Trophoblast cell (in vitro differentiated cells and primary cell): Measurements from ENCODE around the gene NDUFB11.

Experiments used
- DNase-seq, 2 donors: peaks; one replicate each; pipeline ENCODE4 v3.0.0-alpha.2; 2016
- H2AFZ ChIP-seq: 2 replicates; pipeline ENCODE4 v1.6.1; 2013; ENCODE audit warnings: low read length, moderate library complexity, mild to moderate bottlenecking; ENCODE audit not compliant: insufficient read depth, poor library complexity
- H2AK5ac ChIP-seq: 2 replicates; pipeline ENCODE4 v1.6.1; 2013; ENCODE audit warnings: mild to moderate bottlenecking, low read length
- H2BK120ac ChIP-seq: 2 replicates; pipeline ENCODE4 v1.6.1; 2013; ENCODE audit warnings: low read length, mild to moderate bottlenecking, moderate library complexity; ENCODE audit not compliant: insufficient read depth, poor library complexity
- H2BK12ac ChIP-seq: 2 replicates; pipeline ENCODE4 v1.6.1; 2013; ENCODE audit warnings: mild to moderate bottlenecking, low read length, moderate library complexity
- H2BK5ac ChIP-seq: 2 replicates; pipeline ENCODE4 v1.6.1; 2013; ENCODE audit warnings: low read length, low read depth, moderate library complexity, mild to moderate bottlenecking; ENCODE audit not compliant: poor library complexity
- H3K14ac ChIP-seq: 2 replicates; pipeline ENCODE4 v1.6.1; 2013; ENCODE audit warnings: mild to moderate bottlenecking, low read length
- H3K18ac ChIP-seq: 2 replicates; pipeline ENCODE4 v1.6.1; 2013; ENCODE audit warnings: mild to moderate bottlenecking, low read length
- H3K23ac ChIP-seq: 2 replicates; pipeline ENCODE4 v1.6.1; 2013; ENCODE audit warnings: low read length
- H3K27ac ChIP-seq: 2 replicates; pipeline ENCODE4 v1.5.1; 2013; ENCODE audit warnings: low read depth, mild to moderate bottlenecking, inconsistent platforms, low read length, moderate library complexity
- H3K27me3 ChIP-seq: 2 replicates; pipeline ENCODE4 v1.6.1; 2013; ENCODE audit warnings: inconsistent platforms, mild to moderate bottlenecking, low read length, moderate library complexity; ENCODE audit not compliant: insufficient read depth
- H3K36me3 ChIP-seq, 2 experiments: 1 replicate in 1 of 2; 2 replicates in 1 of 2; pipeline ENCODE4 v1.6.1; 2013; ENCODE audit warnings: low read length in 2 of 2, mild to moderate bottlenecking in 2 of 2, moderate library complexity in 1 of 2; ENCODE audit not compliant: insufficient read depth in 2 of 2, control insufficient read depth in 1 of 2
- H3K4ac ChIP-seq: 2 replicates; pipeline ENCODE4 v1.6.1; 2013; ENCODE audit warnings: low read depth, mild to moderate bottlenecking, low read length, moderate library complexity
- H3K4me1 ChIP-seq, 2 experiments: 1 replicate in 1 of 2; 2 replicates in 1 of 2; pipeline ENCODE4 v1.6.1; 2013; ENCODE audit warnings: low read length in 2 of 2, mild to moderate bottlenecking in 2 of 2, moderate library complexity in 1 of 2; ENCODE audit not compliant: insufficient read depth in 2 of 2, control insufficient read depth in 1 of 2
- H3K4me2 ChIP-seq: 2 replicates; pipeline ENCODE4 v1.6.1; 2013; ENCODE audit warnings: inconsistent platforms, mild to moderate bottlenecking, low read length, moderate library complexity
- H3K4me3 ChIP-seq: 2 replicates; pipeline ENCODE4 v1.5.1; 2013; ENCODE audit warnings: mild to moderate bottlenecking, low read depth, low read length, inconsistent platforms
- H3K79me1 ChIP-seq: one replicate; pipeline ENCODE4 v1.6.1; 2013; ENCODE audit warnings: low read length
- H3K79me2 ChIP-seq: 2 replicates; pipeline ENCODE4 v1.6.1; 2013; ENCODE audit warnings: low read length, mild to moderate bottlenecking; ENCODE audit not compliant: control insufficient read depth, insufficient read depth, poor library complexity
- H3K9ac ChIP-seq: 2 replicates; pipeline ENCODE4 v1.6.1; 2013; ENCODE audit warnings: mild to moderate bottlenecking, low read length
- H3K9me3 ChIP-seq: 2 replicates; pipeline ENCODE4 v1.6.1; 2013; ENCODE audit warnings: low read depth, mild to moderate bottlenecking, control low read depth, inconsistent platforms, low read length; ENCODE audit not compliant: insufficient read depth
- H4K12ac ChIP-seq: 2 replicates; pipeline ENCODE4 v1.6.1; 2013; ENCODE audit warnings: low read depth, mild to moderate bottlenecking, low read length, moderate library complexity
- H4K8ac ChIP-seq: 2 replicates; pipeline ENCODE4 v1.6.1; 2013; ENCODE audit warnings: low read depth, mild to moderate bottlenecking, low read length, moderate library complexity
- H4K91ac ChIP-seq: one replicate; pipeline ENCODE4 v1.6.1; 2013; ENCODE audit warnings: low read depth, mild to moderate bottlenecking, low read length, moderate library complexity
- WGBS: extraction: QIAGEN DNeasy Blood & Tissue Kit; methylation state at CpG from one replicate; pipeline ENCODE4 v1.1.7; 2013; ENCODE audit warnings: missing lambda C conversion rate; ENCODE audit not compliant: insufficient read length, insufficient coverage; ENCODE audit errors: extremely low coverage; 5-methylcytosine and 5-hydroxymethylcytosine counted together

The NDUFB11 gene

GRCh38 chrX:47190445-47191269, 46.2 kb upstream of the NDUFB11 start:
- Histone ChIP-seq H3K23ac (no peak overlapping the region), H3K9me3 (no peaks in the 10 kb centered on the region), H3K9ac (no peak overlapping the region), H2BK12ac (no peak overlapping the region), H3K27ac (no peak overlapping the region), H3K27me3 (no peaks in the 10 kb centered on the region), H3K4me1 (peaks cover 5 to 12% of the 10 kb centered on the region in 2 experiments), H3K79me1 (peaks cover 7% of the 10 kb centered on the region), H3K18ac (no peak overlapping the region), H4K8ac (peak overlapping the region; percentile 56), H4K12ac (no peak overlapping the region), H3K14ac (no peak overlapping the region), H2BK5ac (no peak overlapping the region), H3K36me3 (peaks cover 18% of the 10 kb centered on the region in 2 experiments), H2BK120ac (peak overlapping the region; percentile 43), H4K91ac (peak overlapping the region; percentile 8), H3K4ac (no peak overlapping the region), H2AK5ac (no peak overlapping the region), H3K4me3 (peak overlapping the region; percentile 67), H3K79me2 (peaks cover 14% of the 10 kb centered on the region), H2AFZ (peak overlapping the region; percentile 81), H3K4me2 (peak overlapping the region; percentile 76)
- peak; percentile 75 to 78 for DNase-seq
- no CpG with 5 or more reads among the region's 40 CpGs for WGBS

GRCh38 chrX:47189906-47190305, 45.4 kb upstream of the NDUFB11 start:
- Histone ChIP-seq H2BK120ac (no peak overlapping the region), H2AK5ac (no peak overlapping the region), H2BK12ac (no peak overlapping the region), H3K14ac (no peak overlapping the region), H4K91ac (no peak overlapping the region), H3K9ac (no peak overlapping the region), H4K12ac (no peak overlapping the region), H4K8ac (no peak overlapping the region), H3K36me3 (peaks cover 24 to 26% of the 10 kb centered on the region in 2 experiments), H3K27ac (no peak overlapping the region), H3K79me1 (peaks cover 7% of the 10 kb centered on the region), H2AFZ (no peak overlapping the region), H2BK5ac (no peak overlapping the region), H3K9me3 (no peaks in the 10 kb centered on the region), H3K4me1 (peaks cover 2 to 8% of the 10 kb centered on the region in 2 experiments), H3K4ac (no peak overlapping the region), H3K23ac (no peak overlapping the region), H3K18ac (no peak overlapping the region), H3K4me2 (no peak overlapping the region), H3K79me2 (peaks cover 11% of the 10 kb centered on the region), H3K27me3 (no peaks in the 10 kb centered on the region), H3K4me3 (no peak overlapping the region)
- peak; percentile 23 to 45 for DNase-seq
- WGBS = no CpG with 5 or more reads among the region's 19 CpGs

GRCh38 chrX:47187106-47187677, 42.7 kb upstream of the NDUFB11 start:
- H3K4ac ChIP-seq = no peak overlapping the region
- H4K12ac ChIP-seq = no peak overlapping the region
- H3K4me1 ChIP-seq = peaks cover 0 to 2% of the 10 kb centered on the region in 2 experiments
- H3K36me3 ChIP-seq = peaks cover 39 to 41% of the 10 kb centered on the region in 2 experiments
- H3K9me3 ChIP-seq = no peaks in the 10 kb centered on the region
- peaks cover 2% of the 10 kb centered on the region for H3K79me1 ChIP-seq
- no peak overlapping the region for H2BK5ac ChIP-seq
- no peak overlapping the region for H2AFZ ChIP-seq
- H3K9ac ChIP-seq = no peak overlapping the region
- no peak for DNase-seq
- H2BK120ac ChIP-seq = no peak overlapping the region
- H3K14ac ChIP-seq = no peak overlapping the region
- no peak overlapping the region for H2BK12ac ChIP-seq
- no peak overlapping the region for H3K4me2 ChIP-seq
- no peak overlapping the region for H4K91ac ChIP-seq
- no peak overlapping the region for H2AK5ac ChIP-seq
- no peak overlapping the region for H3K18ac ChIP-seq
- no peak overlapping the region for H3K27ac ChIP-seq
- no peaks in the 10 kb centered on the region for H3K79me2 ChIP-seq
- no peak overlapping the region for H3K4me3 ChIP-seq
- no peak overlapping the region for H4K8ac ChIP-seq
- no peaks in the 10 kb centered on the region for H3K27me3 ChIP-seq
- WGBS = no CpG with 5 or more reads among the region's 4 CpGs
- H3K23ac ChIP-seq = no peak overlapping the region

GRCh38 chrX:47186096-47186740, 41.7 kb upstream of the NDUFB11 start:
- no peak for DNase-seq
- H2AK5ac ChIP-seq = no peak overlapping the region
- no peak overlapping the region for H4K91ac ChIP-seq
- no peak overlapping the region for H3K18ac ChIP-seq
- no peak overlapping the region for H4K8ac ChIP-seq
- H2BK12ac ChIP-seq = no peak overlapping the region
- no peak overlapping the region for H3K14ac ChIP-seq
- H3K27ac ChIP-seq = no peak overlapping the region
- H2BK120ac ChIP-seq = no peak overlapping the region
- no peaks in the 10 kb centered on the region for H3K9me3 ChIP-seq
- no peak overlapping the region for H3K4ac ChIP-seq
- no peak overlapping the region for H4K12ac ChIP-seq
- no peaks in the 10 kb centered on the region for H3K4me1 ChIP-seq
- no CpG with 5 or more reads among the region's 27 CpGs for WGBS
- no peak overlapping the region for H3K9ac ChIP-seq
- no peaks in the 10 kb centered on the region for H3K79me2 ChIP-seq
- peaks cover 2% of the 10 kb centered on the region for H3K79me1 ChIP-seq
- H3K27me3 ChIP-seq = no peaks in the 10 kb centered on the region
- no peak overlapping the region for H2BK5ac ChIP-seq
- H3K4me3 ChIP-seq = no peak overlapping the region
- H2AFZ ChIP-seq = no peak overlapping the region
- H3K36me3 ChIP-seq = peaks cover 48 to 50% of the 10 kb centered on the region in 2 experiments
- no peak overlapping the region for H3K23ac ChIP-seq
- H3K4me2 ChIP-seq = no peak overlapping the region
